HepG2 (cell line): ENCODE measurements around the gene SIRT6. TPM values are rescaled to one million over a fixed set of nuclear protein-coding genes. Genes with fewer than 3 reads are reported as not detected.

ENCODE experiments used
- AFF4 ChIP-seq: sonication (generic); formaldehyde crosslinking; IDR thresholded peaks from 2 replicates; pipeline ENCODE4 v1.4.0; 2020; ENCODE audit warnings: missing genetic modification reagents
- BRF2 ChIP-seq: sonication (generic); formaldehyde crosslinking; IDR thresholded peaks from 2 replicates; pipeline ENCODE4 v1.8.1; 2022; ENCODE audit warnings: mild to moderate bottlenecking, missing genetic modification reagents
- CREM ChIP-seq, 2 experiments: sonication (generic) in 1 of 2; formaldehyde crosslinking in 1 of 2; IDR thresholded peaks; 2 replicates each; pipeline versions ENCODE4 v1.4.0 to v1.6.1; 2016 to 2020; ENCODE audit warnings: antibody characterized with exemption in 1 of 2, mild to moderate bottlenecking in 1 of 2, missing genetic modification reagents in 1 of 2
- GLI4 ChIP-seq: sonication (generic); formaldehyde crosslinking; IDR thresholded peaks from 2 replicates; pipeline ENCODE4 v1.5.1; 2020; ENCODE audit warnings: missing genetic modification reagents, mild to moderate bottlenecking, moderate library complexity, borderline replicate concordance
- GTF2F1 ChIP-seq: fragments of 150-350 bp; IDR thresholded peaks from 2 replicates; pipeline ENCODE4 v1.6.1; 2014; ENCODE audit warnings: low read length
- HNF1B ChIP-seq: sonication (generic); formaldehyde crosslinking; IDR thresholded peaks from 2 replicates; pipeline ENCODE4 v1.5.1; 2020; ENCODE audit warnings: mild to moderate bottlenecking, moderate library complexity, missing genetic modification reagents
- JUN ChIP-seq: sonication (generic); formaldehyde crosslinking; IDR thresholded peaks from 2 replicates; pipeline ENCODE4 v1.4.0; 2020; ENCODE audit warnings: mild to moderate bottlenecking, missing genetic modification reagents
- NFIC ChIP-seq: IDR thresholded peaks from 2 replicates; pipeline ENCODE4 v1.6.1; 2012; ENCODE audit warnings: mild to moderate bottlenecking, low read length, inconsistent platforms
- SIX1 ChIP-seq: sonication (generic); formaldehyde crosslinking; IDR thresholded peaks from 2 replicates; pipeline ENCODE4 v1.4.0; 2020; ENCODE audit warnings: missing genetic modification reagents, borderline replicate concordance
- SP1 ChIP-seq, 2 experiments: fragments of 450-650 bp in 1 of 2; sonication (generic) in 1 of 2; formaldehyde crosslinking in 1 of 2; IDR thresholded peaks; 2 replicates each; pipeline versions ENCODE4 v1.4.0 to v1.6.1; 2016 to 2020; ENCODE audit warnings: missing genetic modification reagents in 1 of 2
- SRY ChIP-seq: sonication (generic); formaldehyde crosslinking; IDR thresholded peaks from 2 replicates; pipeline ENCODE4 v1.8.0; 2022; ENCODE audit warnings: mild to moderate bottlenecking, missing genetic modification reagents
- TARDBP ChIP-seq: sonication (generic); formaldehyde crosslinking; IDR thresholded peaks from 2 replicates; pipeline ENCODE4 v1.8.0; 2022; ENCODE audit warnings: mild to moderate bottlenecking, missing genetic modification reagents
- ZC3H13 ChIP-seq: sonication (generic); formaldehyde crosslinking; IDR thresholded peaks from 2 replicates; pipeline ENCODE4 v1.8.1; 2023; ENCODE audit warnings: mild to moderate bottlenecking, missing genetic modification reagents, moderate library complexity
- ZNF136 ChIP-seq: sonication (generic); formaldehyde crosslinking; IDR thresholded peaks from 2 replicates; pipeline ENCODE4 v1.8.1; 2022; ENCODE audit warnings: low read depth, mild to moderate bottlenecking, moderate library complexity, missing genetic modification reagents
- ZNF331 ChIP-seq: sonication (generic); formaldehyde crosslinking; IDR thresholded peaks from 2 replicates; pipeline ENCODE4 v1.4.0; 2020; ENCODE audit warnings: missing genetic modification reagents
- ZNF547 ChIP-seq: sonication (generic); formaldehyde crosslinking; IDR thresholded peaks from 2 replicates; pipeline ENCODE4 v1.5.1; 2020; ENCODE audit warnings: mild to moderate bottlenecking, missing genetic modification reagents
- ZNF703 ChIP-seq: sonication (generic); formaldehyde crosslinking; IDR thresholded peaks from 2 replicates; pipeline ENCODE4 v1.5.1; 2020; ENCODE audit warnings: missing genetic modification reagents, mild to moderate bottlenecking, moderate library complexity, borderline replicate concordance
- polyA plus RNA-seq, 8 experiments: library from polyadenylated mRNA; depleted of rRNA in 3 of 8; stranded (reverse) in 7 of 8; unstranded in 1 of 8; fragments of >200 nt; fragmentation: Illumina TruSeq in 4 of 8; extraction: Trizol in 4 of 8; gene quantifications; 2 replicates each; pipeline versions ENCODE4 v1.2.1 to v1.2.3, GENCODE V29; 2011 to 2016; ENCODE audit warnings: low read depth in 4 of 8, missing spikeins in 1 of 8, mixed read lengths in 1 of 8; ENCODE audit not compliant: insufficient read depth in 1 of 8
- total RNA-seq, 5 experiments: library from RNA; depleted of rRNA; stranded (reverse); fragments of >200 nt; fragmentation: Illumina TruSeq; extraction: Trizol; gene quantifications; 2 replicates each; pipeline ENCODE4 v1.2.3, GENCODE V29; 2016; ENCODE audit warnings: low read depth in 1 of 5
- TF ChIP-seq, protein P1 (sequence below): sonication (generic); formaldehyde crosslinking; IDR thresholded peaks from 2 replicates; pipeline ENCODE4 v1.5.0; 2020; ENCODE audit warnings: mild to moderate bottlenecking, low read depth, missing genetic modification reagents, borderline replicate concordance
- TF ChIP-seq, protein P2 (sequence below): sonication (generic); formaldehyde crosslinking; IDR thresholded peaks from 2 replicates; pipeline ENCODE4 v1.8.0; 2022; ENCODE audit warnings: mild to moderate bottlenecking, missing genetic modification reagents, moderate library complexity

Gene SIRT6
- total and polyA plus RNA-seq, 2 of the 13 experiments (the other 11 are each of a cell fraction or from before 2014, with no cell fraction given), result 11.0 to 18.4 TPM

GRCh38 chr19:4182084-4182810 is at the start of gene SIRT6, which contains the start of gene ANKRD24 (continued):
- TF ChIP-seq ZC3H13 (CRISPR knock-in tag) (no peak), TARDBP (peak; percentile 92), ZNF136 (CRISPR knock-in tag) (no peak), JUN (CRISPR knock-in tag) (no peak), CREM (IDR thresholded peaks at IDR 0.05) (peak; percentile 72), CREM (CRISPR knock-in tag; IDR thresholded peaks at IDR 0.05) (no peak), SRY (CRISPR knock-in tag) (no peak), BRF2 (CRISPR knock-in tag) (no peak), SIX1 (CRISPR knock-in tag) (no peak), SP1 (IDR thresholded peaks at IDR 0.05) (no peak), SP1 (CRISPR knock-in tag; IDR thresholded peaks at IDR 0.05) (peak; percentile 97), ZNF703 (CRISPR knock-in tag) (0 out of 2 replicates have a peak, but pooled peaks have one; percentile 1), AFF4 (CRISPR knock-in tag) (no peak), GTF2F1 (no peak), ZNF331 (CRISPR knock-in tag) (peak; percentile 86), GLI4 (CRISPR knock-in tag) (peak; percentile 53; the same call in 1 of the 2 replicates), HNF1B (CRISPR knock-in tag) (peak; percentile 88), ZNF547 (CRISPR knock-in tag) (peak; percentile 87), NFIC (no peak)
- TF ChIP-seq, protein P1, sequence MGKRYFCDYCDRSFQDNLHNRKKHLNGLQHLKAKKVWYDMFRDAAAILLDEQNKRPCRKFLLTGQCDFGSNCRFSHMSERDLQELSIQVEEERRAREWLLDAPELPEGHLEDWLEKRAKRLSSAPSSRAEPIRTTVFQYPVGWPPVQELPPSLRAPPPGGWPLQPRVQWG (CRISPR knock-in tag), result no peak
- TF ChIP-seq, protein P2, sequence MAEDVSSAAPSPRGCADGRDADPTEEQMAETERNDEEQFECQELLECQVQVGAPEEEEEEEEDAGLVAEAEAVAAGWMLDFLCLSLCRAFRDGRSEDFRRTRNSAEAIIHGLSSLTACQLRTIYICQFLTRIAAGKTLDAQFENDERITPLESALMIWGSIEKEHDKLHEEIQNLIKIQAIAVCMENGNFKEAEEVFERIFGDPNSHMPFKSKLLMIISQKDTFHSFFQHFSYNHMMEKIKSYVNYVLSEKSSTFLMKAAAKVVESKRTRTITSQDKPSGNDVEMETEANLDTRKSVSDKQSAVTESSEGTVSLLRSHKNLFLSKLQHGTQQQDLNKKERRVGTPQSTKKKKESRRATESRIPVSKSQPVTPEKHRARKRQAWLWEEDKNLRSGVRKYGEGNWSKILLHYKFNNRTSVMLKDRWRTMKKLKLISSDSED, result no peak
